ENCODE data around the gene CCR1.

The CCR1 gene

GRCh38 chr3:46206282-46207015, 1.7 kb downstream of the CCR1 start:
- Histone ChIP-seq H3K27me3 (ENCODE audit: insufficient read depth, low read depth) (no peaks in the 10 kb centered on the region), H2AFZ (ENCODE audit: low read depth) (no peak overlapping the region), H3K9ac (peak overlapping the region; percentile 73), H3K4me1 (ENCODE audit: low read depth, poor library complexity, severe bottlenecking) (peaks cover 75% of the 10 kb centered on the region), H3K4me3 (IDR thresholded peaks at IDR 0.05; ENCODE audit: insufficient read depth, low read depth, low read length) (no peak overlapping the region), H3K27ac (peak overlapping the region; percentile 96), H4K20me1 (ENCODE audit: insufficient read depth) (no peaks in the 10 kb centered on the region), H3K79me2 (ENCODE audit: insufficient read depth, low read depth) (peaks cover 24% of the 10 kb centered on the region), H3K36me3 (ENCODE audit: insufficient read depth) (no peaks in the 10 kb centered on the region), H3K4me2 (peak overlapping the region; percentile 46)
- TF ChIP-seq CTCF (conservative IDR thresholded peaks at IDR 0.05; ENCODE audit: low read depth, low read length), result no peak

GRCh38 chr3:46205286-46205960, 2.7 kb downstream of the CCR1 start:
- Histone ChIP-seq H3K4me2 (peak overlapping the region; percentile 46), H3K4me1 (ENCODE audit: low read depth, poor library complexity, severe bottlenecking) (peaks cover 75% of the 10 kb centered on the region), H3K9ac (peak overlapping the region; percentile 73), H3K27me3 (ENCODE audit: insufficient read depth, low read depth) (no peaks in the 10 kb centered on the region), H3K4me3 (IDR thresholded peaks at IDR 0.05; ENCODE audit: insufficient read depth, low read depth, low read length) (no peak overlapping the region), H4K20me1 (ENCODE audit: insufficient read depth) (no peaks in the 10 kb centered on the region), H3K36me3 (ENCODE audit: insufficient read depth) (no peaks in the 10 kb centered on the region), H2AFZ (ENCODE audit: low read depth) (0 out of 2 replicates have a peak overlapping the region, but pooled peaks have one; percentile 12), H3K27ac (peak overlapping the region; percentile 96), H3K79me2 (ENCODE audit: insufficient read depth, low read depth) (peaks cover 24% of the 10 kb centered on the region)
- no peak for TF ChIP-seq CTCF (conservative IDR thresholded peaks at IDR 0.05; ENCODE audit: low read depth, low read length)

GRCh38 chr3:46203681-46204080, 4.4 kb downstream of the CCR1 start:
- Histone ChIP-seq H3K36me3 (ENCODE audit: insufficient read depth) (no peaks in the 10 kb centered on the region), H4K20me1 (ENCODE audit: insufficient read depth) (no peaks in the 10 kb centered on the region), H3K27me3 (ENCODE audit: insufficient read depth, low read depth) (no peaks in the 10 kb centered on the region)

GRCh38 chr3:46202535-46202934, 5.6 kb downstream of the CCR1 start:
- H3K4me3 ChIP-seq (IDR thresholded peaks at IDR 0.05; ENCODE audit: insufficient read depth, low read depth, low read length), result no peak overlapping the region
- H3K79me2 ChIP-seq (ENCODE audit: insufficient read depth, low read depth), result peaks cover 24% of the 10 kb centered on the region
- no peak for TF ChIP-seq CTCF (conservative IDR thresholded peaks at IDR 0.05; ENCODE audit: low read depth, low read length)
- no peak overlapping the region for H2AFZ ChIP-seq (ENCODE audit: low read depth)
- peaks cover 47% of the 10 kb centered on the region for H3K4me1 ChIP-seq (ENCODE audit: low read depth, poor library complexity, severe bottlenecking)
- H3K27me3 ChIP-seq (ENCODE audit: insufficient read depth, low read depth), result no peaks in the 10 kb centered on the region
- H3K4me2 ChIP-seq, result no peak overlapping the region
- H3K36me3 ChIP-seq (ENCODE audit: insufficient read depth), result no peaks in the 10 kb centered on the region
- no peak overlapping the region for H3K27ac ChIP-seq
- H3K9ac ChIP-seq, result no peak overlapping the region
- no peaks in the 10 kb centered on the region for H4K20me1 ChIP-seq (ENCODE audit: insufficient read depth)

More at GRCh38 chr3:46203681-46204080, 4.4 kb downstream of the CCR1 start:
- no peak for TF ChIP-seq CTCF (conservative IDR thresholded peaks at IDR 0.05; ENCODE audit: low read depth, low read length)
- Histone ChIP-seq H3K79me2 (ENCODE audit: insufficient read depth, low read depth) (peaks cover 24% of the 10 kb centered on the region), H2AFZ (ENCODE audit: low read depth) (no peak overlapping the region), H3K4me2 (no peak overlapping the region), H3K4me1 (ENCODE audit: low read depth, poor library complexity, severe bottlenecking) (peaks cover 58% of the 10 kb centered on the region), H3K9ac (no peak overlapping the region), H3K27ac (no peak overlapping the region; the same call in 1 of the 2 replicates), H3K4me3 (IDR thresholded peaks at IDR 0.05; ENCODE audit: insufficient read depth, low read depth, low read length) (no peak overlapping the region)
